HEK293 (cell line): ENCODE results near the gene RBFOX1.

Experiments
- CTCF ChIP-seq: fragments of 450-650 bp; formaldehyde crosslinking; IDR thresholded peaks from 2 replicates; pipeline ENCODE4 v1.5.1; 2016; ENCODE audit warnings: missing biosample characterization, missing genetic modification characterization
- GLI2 ChIP-seq: fragments of 450-650 bp; formaldehyde crosslinking; IDR thresholded peaks from 2 replicates; pipeline ENCODE4; 2017; ENCODE audit warnings: missing biosample characterization, missing genetic modification characterization, low read depth, borderline replicate concordance
- MYNN ChIP-seq: fragments of 450-650 bp; formaldehyde crosslinking; IDR thresholded peaks from 2 replicates; pipeline ENCODE4 v1.5.1; 2016; ENCODE audit warnings: missing biosample characterization, missing genetic modification characterization, borderline replicate concordance
- ZBTB10 ChIP-seq: fragments of 450-650 bp; formaldehyde crosslinking; IDR thresholded peaks from 2 replicates; pipeline ENCODE4 v1.5.1; 2016; ENCODE audit warnings: missing biosample characterization, missing genetic modification characterization
- ZBTB26 ChIP-seq: fragments of 450-650 bp; formaldehyde crosslinking; optimal IDR thresholded peaks from 2 replicates; pipeline ENCODE3; 2016; ENCODE audit warnings: missing biosample characterization, mild to moderate bottlenecking, missing genetic modification characterization
- ZNF132 ChIP-seq: fragments of 450-650 bp; formaldehyde crosslinking; IDR thresholded peaks from 2 replicates; pipeline ENCODE4 v1.5.1; 2017; ENCODE audit warnings: missing biosample characterization, missing genetic modification characterization, borderline replicate concordance
- ZNF510 ChIP-seq: fragments of 450-650 bp; formaldehyde crosslinking; IDR thresholded peaks from 2 replicates; pipeline ENCODE4 v1.5.1; 2018; ENCODE audit warnings: mild to moderate bottlenecking, missing genetic modification characterization, missing biosample characterization; ENCODE audit not compliant: insufficient replicate concordance
- ZNF768 ChIP-seq: fragments of 450-650 bp; formaldehyde crosslinking; IDR thresholded peaks from 2 replicates; pipeline ENCODE4 v1.5.1; 2018; ENCODE audit warnings: missing biosample characterization, mild to moderate bottlenecking, missing genetic modification characterization

GRCh38 chr16:7584561-7584960, 251.9 kb downstream of the RBFOX1 start:
- TF ChIP-seq ZNF510 (tag by site-specific recombination) (no peak), ZBTB26 (no peak), CTCF (no peak), ZNF768 (tag by site-specific recombination) (no peak), ZNF132 (tag by site-specific recombination) (no peak), ZBTB10 (tag by site-specific recombination) (no peak), GLI2 (tag by site-specific recombination) (no peak), MYNN (no peak)
